Keratinocyte (primary cell): Measurements from ENCODE around the gene SNAP25. TPM values are rescaled to one million over a fixed set of nuclear protein-coding genes. Genes with fewer than 3 reads are reported as not detected.

Source experiments
- DNase-seq: peaks from one replicate; pipeline ENCODE4 v3.0.0-alpha.2; 2011; ENCODE audit warnings: low read depth, missing footprints, low spot score
- FAIRE-seq: peaks from 2 replicates; lab custom pipeline; 2011; peaks lifted over from hg19 to GRCh38; lab: Jason Lieb, UNC
- H2AFZ ChIP-seq: 2 replicates; pipeline ENCODE4 v1.6.0; 2012; ENCODE audit warnings: low read length, control low read depth, inconsistent platforms; ENCODE audit not compliant: control insufficient read depth
- H3K27ac ChIP-seq: 2 replicates; pipeline ENCODE4 v1.5.1; 2011; ENCODE audit warnings: low read length; ENCODE audit not compliant: control insufficient read depth, insufficient read depth
- H3K27me3 ChIP-seq: 3 replicates; pipeline ENCODE4 v1.6.0; 2011; ENCODE audit warnings: low read length; ENCODE audit not compliant: control insufficient read depth, insufficient read depth; ENCODE audit errors: extremely low read depth
- H3K36me3 ChIP-seq, 2 experiments: 2 replicates in 1 of 2; 3 replicates in 1 of 2; pipeline ENCODE4 v1.5.1; 2011; ENCODE audit warnings: low read length in 2 of 2, mild to moderate bottlenecking in 1 of 2; ENCODE audit not compliant: control insufficient read depth in 2 of 2, insufficient read depth in 2 of 2; ENCODE audit errors: extremely low read depth in 1 of 2
- H3K4me1 ChIP-seq: 3 replicates; pipeline ENCODE4 v1.5.1; 2011; ENCODE audit warnings: low read length; ENCODE audit not compliant: control insufficient read depth, insufficient read depth; ENCODE audit errors: extremely low read depth
- H3K4me2 ChIP-seq: 3 replicates; pipeline ENCODE4 v1.6.0; 2011; ENCODE audit warnings: low read depth, low read length; ENCODE audit not compliant: control insufficient read depth, insufficient read depth; ENCODE audit errors: extremely low read depth
- H3K4me3 ChIP-seq, 3 experiments: fragments of 200-600 bp in 1 of 3; sonication (generic) in 1 of 3; 2 replicates in 2 of 3; 3 replicates in 1 of 3; pipeline ENCODE4 v1.5.1; 2011 to 2016; ENCODE audit warnings: low read length in 3 of 3, mild to moderate bottlenecking in 3 of 3, control low read depth in 2 of 3, inconsistent platforms in 1 of 3, low read depth in 1 of 3, mixed read lengths in 1 of 3, mixed run types in 1 of 3, moderate library complexity in 1 of 3; ENCODE audit not compliant: control insufficient read depth in 2 of 3, insufficient read depth in 2 of 3; ENCODE audit errors: extremely low read depth in 1 of 3
- H3K79me2 ChIP-seq: 2 replicates; pipeline ENCODE4 v1.6.0; 2012; ENCODE audit warnings: low read length; ENCODE audit not compliant: control insufficient read depth, insufficient read depth
- H3K9ac ChIP-seq: 3 replicates; pipeline ENCODE4 v1.6.0; 2011; ENCODE audit warnings: low read length; ENCODE audit not compliant: control insufficient read depth, insufficient read depth; ENCODE audit errors: extremely low read depth
- H3K9me1 ChIP-seq: 3 replicates; pipeline ENCODE4 v1.6.0; 2011; ENCODE audit warnings: low read length; ENCODE audit not compliant: control insufficient read depth, insufficient read depth; ENCODE audit errors: extremely low read depth
- H3K9me3 ChIP-seq: 2 replicates; pipeline ENCODE4 v1.5.1; 2012; ENCODE audit warnings: low read depth, low read length; ENCODE audit not compliant: control insufficient read depth
- H4K20me1 ChIP-seq: 3 replicates; pipeline ENCODE4 v1.6.0; 2011; ENCODE audit warnings: low read length; ENCODE audit not compliant: control insufficient read depth, insufficient read depth; ENCODE audit errors: extremely low read depth
- EZH2 ChIP-seq: IDR thresholded peaks from one replicate; pipeline ENCODE4 v1.6.1; 2012; ENCODE audit warnings: inconsistent platforms, mild to moderate bottlenecking, low read length, moderate library complexity
- dilution Hi-C: fragments of 300-500 bp; cut with MboI; formaldehyde crosslinking; loops from one replicate; pipeline ENCODE4 v1.7.0; 2020; ENCODE audit warnings: low sequenced_read_pairs; ENCODE audit not compliant: extremely low pct_ligation_motif_present
- polyA plus RNA-seq, 5 experiments: library from polyadenylated mRNA; depleted of rRNA in 3 of 5; stranded (reverse) in 3 of 5; stranded (forward) in 1 of 5; unstranded in 1 of 5; fragments of >200 nt; gene quantifications; 1 replicate in 1 of 5; 2 replicates in 3 of 5; 3 replicates in 1 of 5; pipeline versions ENCODE4 v1.2.1 to v1.2.3, GENCODE V29; 2011 to 2012; ENCODE audit warnings: missing spikeins in 2 of 5, low read depth in 1 of 5, low replicate concordance in 1 of 5
- TF ChIP-seq, protein P1 (sequence below), 3 experiments: IDR thresholded peaks in 1 of 3; conservative IDR thresholded peaks in 1 of 3; optimal IDR thresholded peaks in 1 of 3; 2 replicates in 2 of 3; 3 replicates in 1 of 3; pipeline versions ENCODE3 to v1.5.1; 2011; ENCODE audit warnings: low read length in 3 of 3, mild to moderate bottlenecking in 3 of 3, moderate library complexity in 2 of 3, control low read depth in 1 of 3, inconsistent platforms in 1 of 3; ENCODE audit not compliant: insufficient read depth in 2 of 3; ENCODE audit errors: extremely low read depth in 1 of 3

Gene SNAP25
- polyA plus RNA-seq, 1 donor (not counting 4 experiments of a cell fraction or from before 2014, with no cell fraction given) = not detected

DNA sequence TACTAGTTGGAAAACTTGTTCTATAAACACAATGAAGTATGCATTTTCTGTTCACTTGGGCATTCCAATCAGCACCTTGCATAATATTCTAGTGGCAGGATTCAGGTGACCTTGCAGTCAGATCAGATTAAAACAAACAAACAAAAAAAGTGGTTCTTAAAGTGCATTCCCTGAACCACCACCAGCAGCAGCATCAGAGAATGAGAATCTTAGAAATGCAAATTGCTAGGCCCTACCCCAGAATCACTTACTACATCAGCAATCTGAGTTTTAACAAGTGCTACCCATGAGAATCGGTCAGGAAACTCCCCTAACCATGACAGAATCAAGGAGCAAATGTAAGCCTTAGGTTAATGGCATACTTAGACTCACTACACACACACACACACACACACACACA is 41.7 kb downstream of the SNAP25 start:
- no peaks in the 10 kb centered on the region for H3K79me2 ChIP-seq
- H3K36me3 ChIP-seq = no peaks in the 10 kb centered on the region
- H3K9me3 ChIP-seq = no peaks in the 10 kb centered on the region
- DNase-seq = no peak
- no peak for TF ChIP-seq EZH2
- TF ChIP-seq, protein P1, sequence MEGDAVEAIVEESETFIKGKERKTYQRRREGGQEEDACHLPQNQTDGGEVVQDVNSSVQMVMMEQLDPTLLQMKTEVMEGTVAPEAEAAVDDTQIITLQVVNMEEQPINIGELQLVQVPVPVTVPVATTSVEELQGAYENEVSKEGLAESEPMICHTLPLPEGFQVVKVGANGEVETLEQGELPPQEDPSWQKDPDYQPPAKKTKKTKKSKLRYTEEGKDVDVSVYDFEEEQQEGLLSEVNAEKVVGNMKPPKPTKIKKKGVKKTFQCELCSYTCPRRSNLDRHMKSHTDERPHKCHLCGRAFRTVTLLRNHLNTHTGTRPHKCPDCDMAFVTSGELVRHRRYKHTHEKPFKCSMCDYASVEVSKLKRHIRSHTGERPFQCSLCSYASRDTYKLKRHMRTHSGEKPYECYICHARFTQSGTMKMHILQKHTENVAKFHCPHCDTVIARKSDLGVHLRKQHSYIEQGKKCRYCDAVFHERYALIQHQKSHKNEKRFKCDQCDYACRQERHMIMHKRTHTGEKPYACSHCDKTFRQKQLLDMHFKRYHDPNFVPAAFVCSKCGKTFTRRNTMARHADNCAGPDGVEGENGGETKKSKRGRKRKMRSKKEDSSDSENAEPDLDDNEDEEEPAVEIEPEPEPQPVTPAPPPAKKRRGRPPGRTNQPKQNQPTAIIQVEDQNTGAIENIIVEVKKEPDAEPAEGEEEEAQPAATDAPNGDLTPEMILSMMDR (optimal IDR thresholded peaks at IDR 0.05 in 1 of 3, IDR thresholded peaks at IDR 0.05 in 1 of 3, conservative IDR thresholded peaks at IDR 0.05 in 1 of 3; ENCODE audit: extremely low read depth in 1 of 3, insufficient read depth in 2 of 3, low read length in 3 of 3) = no peak
- no peak overlapping the region for H3K9ac ChIP-seq
- H3K9me1 ChIP-seq = no peaks in the 10 kb centered on the region
- H3K27ac ChIP-seq = no peak overlapping the region
- no peak for FAIRE-seq
- no peaks in the 10 kb centered on the region for H3K4me1 ChIP-seq
- no peak overlapping the region for H3K4me3 ChIP-seq
- peaks cover 5% of the 10 kb centered on the region for H3K27me3 ChIP-seq
- H4K20me1 ChIP-seq = no peaks in the 10 kb centered on the region
- H2AFZ ChIP-seq = no peak overlapping the region
- H3K4me2 ChIP-seq = no peak overlapping the region
- dilution Hi-C loops = no loop called here

DNA sequence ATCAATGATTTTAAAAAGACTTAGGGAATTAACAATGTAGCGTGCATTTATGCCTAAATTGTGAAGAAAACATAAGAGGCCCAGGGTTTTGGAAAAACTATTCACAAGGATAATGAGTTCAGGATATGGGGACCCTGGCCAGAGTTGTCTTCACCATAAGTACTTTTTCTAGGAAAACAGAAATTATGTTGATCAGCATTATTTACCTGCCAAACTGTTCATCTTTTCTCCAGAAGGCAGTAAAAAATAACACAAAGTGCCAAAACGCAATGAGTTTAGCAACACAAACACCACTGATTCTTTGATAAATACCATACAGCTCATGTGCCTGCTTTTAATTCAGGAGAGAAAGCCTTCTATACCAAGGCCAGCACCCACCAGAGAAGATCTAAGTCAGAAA is 43.1 kb downstream of the SNAP25 start:
- FAIRE-seq (no peak), DNase-seq (no peak)

More for the DNA sequence above, 43.1 kb downstream of the SNAP25 start:
- Histone ChIP-seq H3K4me1 (no peaks in the 10 kb centered on the region), H3K79me2 (no peaks in the 10 kb centered on the region), H3K27me3 (peaks cover 5% of the 10 kb centered on the region), H3K9ac (no peak overlapping the region), H3K4me3 (no peak overlapping the region), H4K20me1 (no peaks in the 10 kb centered on the region), H3K4me2 (no peak overlapping the region), H2AFZ (no peak overlapping the region), H3K27ac (no peak overlapping the region), H3K9me3 (no peaks in the 10 kb centered on the region), H3K9me1 (no peaks in the 10 kb centered on the region), H3K36me3 (no peaks in the 10 kb centered on the region)
- dilution Hi-C loops = no loop called here
- TF ChIP-seq, protein P1 (optimal IDR thresholded peaks at IDR 0.05 in 1 of 3, IDR thresholded peaks at IDR 0.05 in 1 of 3, conservative IDR thresholded peaks at IDR 0.05 in 1 of 3; ENCODE audit: extremely low read depth in 1 of 3, insufficient read depth in 2 of 3, low read length in 3 of 3) = no peak
- no peak for TF ChIP-seq EZH2
